ENCODE results near the gene ZNF90.
A peak's percentile ranks its signal among the peaks of the same experiment; 100 is the strongest.

The ZNF90 gene

GRCh38 chr19:20153281-20153680, 75.5 kb downstream of the ZNF90 start:
- TF ChIP-seq CTCF (IDR thresholded peaks at IDR 0.05; ENCODE audit: insufficient read depth, low read length, missing control alignments), result no peak
- ChIA-PET CTCF (no interaction called here), POLR2A (no interaction called here)
- H3K4me3 ChIP-seq (ENCODE audit: low read depth, low read length), result no peak overlapping the region
- no peak for DNase-seq (ENCODE audit: low read depth, low spot score)

GRCh38 chr19:20154636-20155035, 76.8 kb downstream of the ZNF90 start:
- no peak for TF ChIP-seq CTCF (IDR thresholded peaks at IDR 0.05; ENCODE audit: insufficient read depth, low read length, missing control alignments)
- ChIA-PET CTCF (no interaction called here), POLR2A (no interaction called here)
- DNase-seq (ENCODE audit: low read depth, low spot score), result no peak
- no peak overlapping the region for H3K4me3 ChIP-seq (ENCODE audit: low read depth, low read length)

- TF ChIP-seq CTCF (IDR thresholded peaks at IDR 0.05; ENCODE audit: insufficient read depth, low read length, missing control alignments), result no peak
- CTCF ChIA-PET, result no interaction called here
- DNase-seq (ENCODE audit: low read depth, low spot score), result no peak
- POLR2A ChIA-PET, result no interaction called here
- H3K4me3 ChIP-seq (ENCODE audit: low read depth, low read length), result no peak overlapping the region
These were observed 85.0 kb downstream of the ZNF90 start for GRCh38 chr19:20162821-20163220.

GRCh38 chr19:20164456-20164855, 86.7 kb downstream of the ZNF90 start:
- POLR2A ChIA-PET, result no interaction called here
- no peak overlapping the region for H3K4me3 ChIP-seq (ENCODE audit: low read depth, low read length)
- no peak for DNase-seq (ENCODE audit: low read depth, low spot score)
- CTCF ChIA-PET, result no interaction called here
- TF ChIP-seq CTCF (IDR thresholded peaks at IDR 0.05; ENCODE audit: insufficient read depth, low read length, missing control alignments), result no peak

- DNase-seq (ENCODE audit: low read depth, low spot score), result no peak
- no peak for TF ChIP-seq CTCF (IDR thresholded peaks at IDR 0.05; ENCODE audit: insufficient read depth, low read length, missing control alignments)
- ChIA-PET CTCF (no interaction called here), POLR2A (interaction anchor here (1.4 to 1.6 kb wide), 3 partner anchors 114 to 300 kb away, joined by 3 to 6 read pairs (median 4); partner anchors contain the start of genes ZNF253 and ZNF682)
- no peak overlapping the region for H3K4me3 ChIP-seq (ENCODE audit: low read depth, low read length)
These were observed 88.3 kb downstream of the ZNF90 start for GRCh38 chr19:20165971-20166592.

- CTCF ChIA-PET, result no interaction called here
- no peak for TF ChIP-seq CTCF (IDR thresholded peaks at IDR 0.05; ENCODE audit: insufficient read depth, low read length, missing control alignments)
These were observed 89.3 kb downstream of the ZNF90 start, which contains the start of gene ZNF486 for GRCh38 chr19:20167020-20167644. Gene ZNF486, plus strand, starts transcription at chr19:20167214. Its CDS starts 117 bp downstream, at chr19:20167331.

More at GRCh38 chr19:20167020-20167644, 89.3 kb downstream of the ZNF90 start, which contains the start of gene ZNF486:
- POLR2A ChIA-PET, result interaction anchor here (0.6 to 1.6 kb wide), 5 partner anchors 22 to 1251 kb away, joined by 3 to 6 read pairs (median 3); partner anchors contain the start of genes ZNF253 and ZNF682
- DNase-seq (ENCODE audit: low read depth, low spot score), result peak; percentile 83
- H3K4me3 ChIP-seq (ENCODE audit: low read depth, low read length), result peak within 1 kb of the TSS; percentile 78

All from AG04449 (cell line).